OCI-M1 (cell line): ENCODE data around the gene NMNAT2.

ENCODE experiments used
- DNase-seq: peaks from one replicate; lab custom pipeline; 2025; lab: John Stamatoyannopoulos, UW

Gene NMNAT2

DNA sequence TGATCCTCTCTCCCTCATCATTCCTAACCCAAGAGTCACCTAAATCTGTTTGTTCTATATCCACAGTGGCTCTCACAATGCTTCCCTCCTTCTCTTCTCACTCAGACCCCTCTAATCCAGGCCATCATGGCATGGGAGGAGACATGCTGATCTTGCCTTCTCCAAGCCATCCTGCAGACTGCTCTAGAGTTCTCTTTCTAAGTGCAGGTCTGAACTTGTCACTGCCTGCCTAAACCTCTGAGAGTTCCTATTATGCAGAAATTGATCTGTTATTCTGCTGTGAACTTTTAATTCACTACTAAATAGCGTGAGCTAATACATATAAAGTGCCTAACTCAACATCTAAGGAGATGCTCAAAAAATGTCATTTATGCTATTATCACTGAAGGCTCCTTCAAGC lies 205.3 kb downstream of the NMNAT2 start:
- DNase-seq, result no peak

DNA sequence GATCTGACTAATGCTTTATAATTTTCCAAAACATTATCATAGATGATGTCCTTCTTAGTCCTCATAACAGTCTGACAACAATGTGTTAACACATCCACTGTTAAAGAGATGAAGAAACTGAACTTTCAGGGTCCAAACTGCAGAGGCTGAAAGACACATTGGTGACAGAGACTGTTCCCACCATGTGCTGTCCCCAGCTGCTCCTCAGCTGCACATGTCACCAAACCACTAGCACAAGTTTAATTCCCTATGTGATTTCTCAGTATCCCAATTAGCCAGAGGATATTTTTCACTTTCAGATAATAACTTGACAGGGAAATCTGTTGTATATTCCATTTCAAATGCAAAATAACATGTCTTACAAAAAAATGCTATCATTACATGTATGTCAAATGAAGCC lies 207.5 kb downstream of the NMNAT2 start:
- no peak for DNase-seq

- peak; percentile 79 for DNase-seq
These were observed 208.5 kb downstream of the NMNAT2 start for GRCh38 chr1:183209533-183210158.

DNA sequence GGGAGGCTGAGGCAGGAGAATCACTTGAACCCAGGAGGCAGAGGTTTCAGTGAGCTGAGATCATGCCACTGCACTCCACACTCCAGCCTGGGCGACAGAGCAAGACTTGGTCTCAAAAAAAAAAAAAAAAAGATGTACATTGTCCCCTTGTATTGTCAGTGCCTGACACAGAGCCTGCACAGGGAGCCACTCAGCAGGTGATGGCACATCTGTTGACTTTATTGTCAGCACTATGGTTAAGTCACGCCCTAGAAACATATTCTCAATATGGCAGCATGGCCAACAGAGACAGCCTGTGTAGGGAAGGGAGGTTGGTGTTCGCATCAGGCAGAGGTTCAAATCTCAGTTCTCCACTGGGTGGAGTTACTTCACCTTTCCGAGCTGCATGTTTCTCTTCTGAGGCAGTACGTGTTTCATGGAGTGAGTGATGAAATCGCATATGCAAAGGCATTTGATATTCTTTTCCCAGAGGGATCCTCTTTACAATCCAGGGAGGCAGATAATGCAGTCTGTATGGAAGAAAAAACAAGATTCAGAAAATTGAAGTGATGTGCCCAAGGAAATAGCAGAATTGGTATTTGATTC lies 211.6 kb downstream of the NMNAT2 start:
- DNase-seq, result no peak

- no peak for DNase-seq
These were observed 212.9 kb downstream of the NMNAT2 start for GRCh38 chr1:183205196-183205781.

- DNase-seq, result no peak
These were observed 215.1 kb downstream of the NMNAT2 start for GRCh38 chr1:183203094-183203493.

DNA sequence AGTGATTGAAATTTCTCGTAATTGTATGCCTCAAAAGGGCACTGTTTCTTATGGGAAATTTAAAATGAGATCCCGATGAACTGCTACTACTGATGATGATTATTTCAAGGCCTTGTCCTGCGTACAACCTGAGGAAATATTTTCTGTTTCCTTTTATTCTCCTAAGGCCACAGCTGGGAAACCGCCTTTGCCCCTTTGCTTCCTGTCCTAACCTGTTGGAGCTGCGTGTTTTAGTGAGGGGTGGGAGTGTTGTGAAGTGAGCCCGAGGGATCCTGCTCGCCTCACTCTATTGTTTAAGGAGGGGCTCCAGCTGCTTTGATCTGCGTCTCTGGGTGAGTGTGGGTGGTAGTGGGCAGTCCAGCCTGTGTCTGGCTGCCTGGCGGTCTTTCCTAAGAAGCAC lies 217.7 kb downstream of the NMNAT2 start:
- no peak for DNase-seq

DNA sequence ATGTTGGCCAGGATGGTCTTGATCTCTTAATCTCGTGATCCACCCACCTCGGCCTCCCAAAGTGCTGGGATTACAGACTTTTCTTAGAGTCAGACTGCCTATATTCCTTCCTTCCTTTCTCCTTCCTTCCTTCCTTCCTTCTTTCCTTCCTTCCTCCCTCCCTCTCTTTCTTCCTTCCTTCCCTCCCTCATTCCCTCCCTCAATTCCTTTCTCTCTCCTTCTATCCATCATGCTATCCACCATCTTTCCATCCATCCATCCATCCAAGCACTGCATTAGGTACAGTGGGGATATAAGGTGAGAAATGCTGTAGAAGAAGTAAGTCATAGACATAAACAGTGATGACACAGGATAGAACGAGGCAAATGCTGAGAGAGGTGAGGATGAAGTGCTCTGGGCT lies 218.9 kb downstream of the NMNAT2 start:
- DNase-seq, result no peak

DNA sequence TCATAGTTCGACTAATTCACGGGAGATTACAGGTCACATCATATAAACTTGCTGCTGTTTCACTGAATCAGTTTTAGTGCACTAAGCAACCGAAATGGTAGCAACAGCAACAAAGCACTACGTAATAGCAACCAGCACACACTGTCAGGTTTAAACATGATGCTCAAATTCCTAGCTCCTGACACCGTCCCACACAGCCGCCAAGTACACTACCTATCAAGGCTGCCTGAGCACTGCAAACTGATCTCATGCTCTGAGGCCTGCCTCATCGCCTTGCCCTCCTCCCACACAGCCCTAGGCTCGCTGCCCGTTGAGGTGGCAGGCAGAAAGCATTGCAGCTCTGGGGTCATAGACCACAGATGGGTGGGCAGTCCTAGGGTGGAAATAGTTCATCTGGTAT lies 219.7 kb downstream of the NMNAT2 start:
- DNase-seq, result no peak
